HG03575 (cell line): ENCODE data around the gene S1PR5.

ENCODE experiments used
- ATAC-seq: cut with Tn5 transposase; IDR thresholded peaks from one replicate; pipeline ENCODE4 v1.9.1; 2021; ENCODE audit not compliant: unreplicated experiment, insufficient number of reproducible peaks, low FRiP score; ENCODE audit errors: extremely low read depth

The S1PR5 gene

DNA sequence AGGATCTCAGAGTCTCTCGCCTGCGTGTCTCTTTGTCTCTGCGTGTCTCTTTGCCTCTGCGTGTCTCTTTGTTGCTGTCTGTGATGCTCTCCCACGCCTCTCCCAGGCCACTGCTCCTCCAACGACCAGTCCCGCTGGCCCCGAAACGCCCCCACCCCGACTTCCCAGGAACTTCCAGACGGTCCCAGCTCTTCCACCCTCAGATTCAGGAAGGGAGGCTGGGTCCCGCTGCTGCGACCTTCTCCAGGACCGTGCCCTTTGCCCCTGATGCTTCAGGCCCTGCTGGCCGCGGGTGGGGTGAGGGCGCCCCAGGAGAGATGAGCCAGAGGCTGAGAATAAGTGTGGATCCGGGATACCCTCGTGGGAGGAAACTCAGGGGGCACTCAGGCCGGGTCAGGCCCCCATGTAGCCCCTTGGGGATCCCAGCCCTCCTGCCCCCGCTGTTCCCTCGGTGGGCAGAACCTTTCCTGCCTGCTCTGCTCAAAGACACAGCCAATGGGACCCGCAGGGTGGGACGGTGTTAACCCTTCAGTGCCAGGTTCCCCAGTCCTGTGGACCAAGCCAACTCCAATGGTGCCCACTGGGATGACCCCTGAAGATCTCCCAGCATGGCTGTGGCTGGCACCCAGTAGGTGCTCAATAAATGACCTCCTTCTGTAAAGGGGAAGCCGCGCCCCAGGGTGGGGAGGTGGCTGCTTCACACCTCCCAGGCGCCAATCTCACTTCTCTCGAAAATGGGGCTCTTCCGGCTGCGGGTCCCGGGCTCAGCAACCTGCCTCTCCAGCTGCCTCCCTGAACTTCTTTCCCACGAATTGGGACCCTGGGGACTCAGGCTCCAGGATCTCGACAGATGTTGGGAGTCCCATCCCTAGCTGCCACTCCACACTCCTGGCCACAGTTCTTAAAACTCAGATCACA lies 1.5 kb upstream of the S1PR5 start:
- no peak for ATAC-seq

DNA sequence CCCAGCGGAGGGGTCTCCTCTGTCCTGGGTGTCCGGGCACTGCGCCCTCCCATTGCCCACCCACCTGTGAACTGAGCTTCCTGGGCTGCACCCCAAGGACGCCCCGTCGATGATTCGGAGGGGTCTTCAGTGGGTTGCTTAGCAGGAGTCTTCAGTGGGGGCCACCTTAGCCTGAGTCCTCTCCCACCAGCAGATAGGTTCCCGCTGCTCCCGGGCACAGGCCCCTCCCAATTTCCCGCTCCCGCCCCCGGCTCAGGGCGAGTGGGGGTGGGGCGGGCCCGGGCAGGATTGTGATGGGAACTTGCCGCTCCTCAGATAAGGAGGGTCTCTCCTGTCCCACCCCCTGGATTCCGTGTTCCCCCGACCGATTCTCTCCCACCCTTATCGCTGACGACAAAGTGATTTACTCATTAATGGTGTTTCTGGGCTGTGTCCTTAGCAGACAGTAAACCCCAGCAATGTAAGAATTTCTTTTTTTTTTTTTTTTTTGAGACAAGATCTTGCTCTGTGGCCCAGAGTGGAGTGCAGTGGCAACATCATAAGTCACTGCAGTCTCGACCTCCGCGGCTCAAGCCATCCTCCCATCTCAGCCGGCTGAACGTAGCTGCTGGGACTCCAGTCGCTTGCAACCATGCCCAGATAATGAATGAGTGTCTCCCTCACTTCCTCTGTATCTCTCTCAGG lies 655 bp upstream of the S1PR5 start:
- no peak for ATAC-seq

DNA sequence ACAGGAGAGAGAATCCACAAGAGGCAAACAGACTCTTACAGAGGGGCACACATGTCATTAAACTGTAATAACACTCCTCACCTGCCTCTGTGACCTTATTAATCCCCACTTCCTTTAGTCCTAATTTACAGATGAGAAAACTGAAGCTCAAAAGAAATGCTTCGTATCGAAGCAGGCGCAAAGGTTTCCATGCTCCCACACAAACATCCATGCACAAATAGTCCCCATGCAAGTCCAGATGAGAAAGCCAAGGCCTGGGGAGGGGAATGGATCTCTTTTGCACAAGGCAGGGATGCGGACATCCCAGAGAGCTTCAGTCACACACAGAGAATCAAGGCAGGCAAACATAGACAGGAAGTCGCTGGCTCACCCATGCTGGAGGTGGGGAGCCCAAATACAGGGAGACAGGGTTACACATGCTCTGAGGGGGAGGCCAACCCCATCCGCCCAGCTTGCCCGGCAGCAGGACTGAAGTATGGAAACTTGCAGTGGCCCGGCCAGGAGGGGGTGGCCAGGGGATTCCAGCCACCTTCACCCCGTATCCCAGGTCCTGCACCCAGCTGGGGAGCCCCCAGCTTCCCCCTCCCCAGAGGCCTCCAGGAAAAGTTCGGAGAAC lies 468 bp downstream of the S1PR5 start:
- no peak for ATAC-seq

DNA sequence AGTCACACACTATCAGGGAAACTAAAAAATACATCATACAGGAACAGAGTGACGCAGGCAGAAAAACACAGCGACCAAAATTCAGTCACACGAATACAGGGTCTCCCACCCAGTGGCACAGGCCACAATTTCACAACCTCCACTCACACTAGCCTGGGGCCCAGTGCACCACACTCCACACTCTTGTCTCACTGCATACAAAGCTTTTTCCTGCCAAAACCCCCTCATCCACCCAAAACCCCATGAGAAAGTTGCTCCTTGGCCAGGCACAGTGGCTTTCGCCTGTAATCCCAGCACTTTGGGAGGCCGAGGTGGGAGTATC lies 1.2 kb downstream of the S1PR5 start:
- no peak for ATAC-seq

DNA sequence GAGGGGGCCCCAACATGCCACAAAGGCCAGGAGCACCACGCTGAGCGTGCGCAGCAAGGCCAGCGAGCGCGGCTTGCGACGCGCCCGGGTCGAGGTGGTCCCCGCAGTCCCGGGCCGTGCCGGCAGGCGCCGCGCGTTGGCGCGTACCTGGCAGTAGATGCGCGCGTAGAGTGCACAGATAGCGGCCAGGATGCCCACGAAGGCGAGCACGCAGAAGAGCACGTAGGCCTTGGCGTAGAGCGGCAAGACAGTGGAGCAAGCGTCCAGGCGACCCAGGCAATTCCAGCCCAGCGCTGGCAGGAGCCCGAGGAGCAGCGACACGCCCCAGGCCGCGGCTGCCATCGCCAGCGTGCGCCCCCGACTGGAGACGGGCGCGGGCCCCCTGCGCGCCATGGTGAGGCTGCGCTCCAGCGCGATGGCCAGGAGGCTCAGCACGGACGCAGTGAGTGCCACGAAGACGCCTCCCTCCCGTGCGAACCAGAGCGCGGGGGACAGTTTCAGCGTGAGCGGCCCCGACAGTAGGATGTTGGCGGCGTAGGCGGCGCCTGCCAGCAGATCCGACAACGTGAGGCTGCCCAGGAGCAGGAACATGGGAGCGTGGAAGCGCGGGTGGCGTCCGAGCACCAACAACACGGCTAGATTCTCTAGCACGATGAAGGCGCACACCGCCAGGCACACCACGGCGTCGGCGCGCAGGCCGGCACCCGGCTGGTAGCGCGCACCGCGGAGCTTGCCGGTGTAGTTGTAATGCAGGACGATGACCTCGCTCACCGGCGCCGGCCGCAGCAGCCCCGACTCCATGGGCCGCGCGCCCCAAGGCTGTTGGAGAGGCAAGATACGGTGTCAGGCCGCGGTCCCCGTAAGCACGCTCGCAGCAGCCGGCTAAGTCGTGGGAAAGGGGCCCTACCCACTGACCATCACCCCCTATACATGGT lies 2.8 kb downstream of the S1PR5 start:
- ATAC-seq, result no peak

DNA sequence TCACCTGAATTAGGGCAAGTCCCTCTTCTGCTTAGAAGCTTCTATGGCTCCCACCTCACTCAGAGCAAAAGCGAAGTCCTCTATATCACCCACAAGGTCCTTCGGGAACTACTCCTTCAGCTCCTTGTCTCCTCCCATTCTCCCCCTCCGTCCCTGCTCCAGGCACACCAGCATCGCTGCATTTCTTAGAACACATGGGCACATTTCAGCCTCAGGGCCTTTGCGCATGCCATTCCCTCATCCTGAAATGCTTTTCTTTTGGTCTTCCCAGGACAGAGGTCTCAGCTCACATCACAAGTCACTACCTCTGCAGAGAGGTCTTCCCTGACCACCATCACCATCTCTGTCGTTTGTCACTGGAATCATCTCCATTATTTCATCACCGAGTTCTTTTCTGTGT lies 4.0 kb downstream of the S1PR5 start:
- ATAC-seq, result no peak

DNA sequence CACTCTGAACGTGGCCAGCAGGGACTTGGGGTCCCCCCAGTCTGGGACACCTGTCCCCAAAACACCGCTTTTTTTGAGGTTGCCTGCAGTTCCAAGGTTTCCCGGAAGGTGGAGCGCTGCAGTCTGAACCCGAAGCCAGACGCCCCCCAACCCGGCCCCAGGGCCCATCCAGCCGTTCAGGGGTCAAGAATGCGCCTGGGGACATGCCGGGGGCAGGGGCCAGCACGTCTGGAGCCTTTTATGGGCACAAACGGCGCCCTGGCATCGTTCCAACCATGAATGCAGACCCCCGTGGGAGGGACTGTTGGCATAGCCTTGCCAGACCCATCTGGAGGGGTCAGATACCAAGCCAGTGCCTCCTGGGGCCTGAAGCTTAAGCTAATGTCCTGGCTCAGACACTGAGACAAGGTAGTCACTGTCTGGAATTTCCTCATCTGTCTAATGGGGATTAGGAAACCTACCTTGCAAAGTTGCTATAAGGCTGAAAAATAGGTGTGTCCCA lies 6.9 kb downstream of the S1PR5 start:
- no peak for ATAC-seq

DNA sequence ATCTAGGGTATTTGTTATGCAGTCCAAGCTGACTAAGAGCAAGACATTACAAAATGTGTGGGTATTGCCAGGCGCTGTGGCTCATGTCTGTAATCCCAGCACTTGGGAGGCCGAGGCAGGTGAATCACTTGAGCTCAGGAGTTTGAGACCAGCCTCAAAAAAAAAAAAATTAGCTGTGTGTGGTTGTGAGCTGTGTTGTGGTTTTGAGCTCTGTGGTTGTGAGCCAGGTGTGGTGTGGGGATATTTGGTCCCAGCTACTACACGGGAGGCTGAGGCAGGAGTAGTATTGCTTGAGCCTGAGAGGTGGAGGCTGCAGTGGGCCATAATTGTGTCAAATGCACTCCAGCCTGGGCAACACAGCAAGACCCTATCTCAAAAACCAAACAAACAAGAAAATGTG lies 8.5 kb downstream of the S1PR5 start:
- no peak for ATAC-seq

DNA sequence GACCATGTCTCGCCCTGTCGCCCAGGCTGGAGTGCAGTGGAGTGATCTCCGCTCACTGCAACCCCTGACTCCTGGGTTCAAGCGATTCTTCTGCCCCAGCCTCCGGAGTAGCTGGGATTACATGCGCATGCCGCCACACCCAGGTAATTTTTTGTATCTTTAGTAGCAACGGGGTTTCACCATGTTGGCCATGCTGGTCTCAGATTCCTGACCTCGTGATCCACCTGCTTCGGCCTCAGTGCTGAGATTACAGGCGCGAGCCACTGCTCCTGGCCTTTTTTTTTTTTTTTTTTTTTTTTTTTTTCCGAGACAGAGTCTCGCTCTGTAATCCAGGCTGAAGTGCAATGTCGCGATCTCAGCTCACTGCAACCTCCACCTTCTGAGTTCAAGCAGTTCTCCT lies 9.2 kb downstream of the S1PR5 start:
- no peak for ATAC-seq

DNA sequence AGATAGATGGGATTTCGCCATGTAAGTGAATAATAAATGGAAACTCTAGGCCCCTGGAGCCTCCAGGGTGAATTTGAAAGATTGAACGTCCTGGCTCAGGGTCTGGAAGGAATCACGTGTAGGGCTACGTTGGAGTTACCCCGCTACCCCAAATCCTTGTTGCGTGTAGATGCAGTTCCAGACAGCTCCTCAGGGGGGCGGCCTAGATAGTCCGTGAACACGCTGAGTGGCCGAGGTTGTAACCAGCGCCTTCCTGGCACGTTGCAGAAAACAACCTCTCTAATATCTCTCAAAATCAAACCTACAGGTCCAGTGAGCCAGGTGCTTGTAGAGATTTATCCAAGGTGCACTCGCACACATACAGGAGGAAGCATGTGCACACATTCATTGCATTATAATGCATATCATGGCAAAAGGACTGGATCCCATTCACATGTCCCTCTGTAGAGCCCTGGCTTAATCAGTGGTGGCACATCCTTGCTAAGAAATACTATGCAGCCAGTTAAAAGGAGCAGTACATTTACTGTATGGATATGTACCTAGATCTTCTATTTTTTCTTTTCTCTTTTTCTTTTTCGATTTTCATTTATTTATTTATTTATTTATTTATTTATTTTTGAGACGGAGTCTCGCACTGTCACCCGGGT lies 11.5 kb downstream of the S1PR5 start:
- no peak for ATAC-seq

DNA sequence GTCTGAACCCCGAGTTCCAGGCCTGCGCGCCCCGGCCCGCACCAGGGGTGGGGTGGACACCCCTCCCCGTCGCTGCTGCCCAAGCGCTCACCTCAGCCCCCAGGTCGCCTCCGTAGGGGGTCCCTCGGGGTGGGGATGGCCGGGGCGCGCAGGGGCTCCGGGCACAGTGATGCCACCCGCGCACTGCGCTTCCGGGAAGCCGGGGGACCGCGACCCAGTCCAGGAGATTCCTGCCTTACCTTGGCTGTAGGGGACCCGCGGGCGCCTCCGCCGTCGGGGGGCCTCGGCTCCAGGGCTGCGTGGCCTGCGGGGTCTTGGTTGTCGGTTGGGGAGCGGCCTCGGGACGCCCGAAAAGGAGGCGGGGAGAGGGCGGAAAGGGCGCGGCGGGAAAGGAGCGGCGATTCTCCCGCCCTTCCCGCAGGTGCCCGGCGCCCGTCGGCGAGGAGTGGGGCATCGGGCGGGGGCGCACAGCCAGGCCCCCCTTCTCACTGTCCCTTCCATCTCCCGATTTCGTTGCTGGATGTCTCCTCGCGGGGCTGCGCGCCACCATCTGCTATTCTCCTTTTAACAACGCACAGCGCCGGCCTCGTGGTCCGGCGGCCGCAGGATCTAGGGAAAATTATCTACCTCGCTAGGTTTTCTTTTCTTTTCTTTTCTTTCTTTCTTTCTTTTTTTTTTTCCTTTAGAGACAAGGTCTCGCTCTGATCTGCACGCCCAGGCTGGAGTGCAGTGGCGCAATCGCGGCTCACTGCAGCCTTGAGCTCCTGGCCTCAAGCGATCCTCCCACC lies 14.1 kb downstream of the S1PR5 start, which contains the start of gene KEAP1:
Gene KEAP1, minus strand, starts transcription at position 355 of the 788 bp plus-strand sequence. CDS start 3,323 bp downstream, outside the sequence.
- ATAC-seq, result no peak

DNA sequence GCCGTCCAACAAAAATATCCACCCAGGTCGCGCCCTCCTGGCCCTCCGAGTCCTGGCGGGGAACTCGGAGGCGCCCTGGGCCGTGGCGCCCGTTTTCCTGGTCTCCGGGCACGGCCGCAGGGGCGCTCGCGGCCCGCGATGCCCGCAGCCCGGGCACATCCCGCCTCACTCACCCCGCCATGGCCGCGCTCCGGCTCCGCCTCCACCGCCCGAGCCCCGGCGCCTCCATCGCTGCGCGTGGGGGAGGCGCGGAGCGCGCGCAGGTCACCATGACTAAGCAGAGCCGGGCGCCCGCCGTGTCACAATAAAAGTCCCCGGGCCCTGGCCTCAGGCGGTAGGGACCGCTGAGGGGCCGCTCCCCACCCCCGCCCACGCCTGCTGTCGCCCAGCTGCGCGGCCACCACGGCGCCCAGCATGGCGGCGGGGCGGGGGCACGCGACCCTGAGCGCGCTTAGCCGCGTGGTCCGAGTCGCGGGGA lies 14.7 kb downstream of the S1PR5 start:
- no peak for ATAC-seq

DNA sequence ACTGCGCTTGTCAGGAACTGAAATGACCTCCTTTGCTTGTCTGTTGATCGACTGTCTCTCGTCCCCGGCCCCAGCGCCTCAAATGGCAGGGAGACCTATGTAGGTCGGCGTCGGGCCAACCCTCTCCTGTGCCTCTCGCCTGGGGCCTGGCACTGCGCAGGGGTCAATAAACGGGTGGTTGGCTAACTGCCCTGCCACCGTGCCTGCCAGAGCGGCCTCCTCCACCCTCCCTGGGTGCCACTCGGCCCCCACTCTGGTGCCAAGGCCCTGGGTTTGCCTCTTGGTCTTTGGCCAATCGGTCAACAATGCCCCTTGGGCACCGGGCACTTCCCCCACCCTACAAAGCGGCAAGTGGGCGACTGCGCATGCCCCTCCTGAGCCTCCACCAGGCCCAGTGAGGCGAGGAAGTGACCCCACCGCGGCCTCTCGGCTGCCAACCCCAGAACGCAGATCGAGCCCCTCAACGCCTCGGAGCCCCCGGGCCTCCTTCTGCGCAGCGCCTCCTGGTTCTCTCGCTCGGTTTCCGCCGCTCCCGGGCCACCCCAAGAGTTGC lies 15.2 kb downstream of the S1PR5 start:
- no peak for ATAC-seq

DNA sequence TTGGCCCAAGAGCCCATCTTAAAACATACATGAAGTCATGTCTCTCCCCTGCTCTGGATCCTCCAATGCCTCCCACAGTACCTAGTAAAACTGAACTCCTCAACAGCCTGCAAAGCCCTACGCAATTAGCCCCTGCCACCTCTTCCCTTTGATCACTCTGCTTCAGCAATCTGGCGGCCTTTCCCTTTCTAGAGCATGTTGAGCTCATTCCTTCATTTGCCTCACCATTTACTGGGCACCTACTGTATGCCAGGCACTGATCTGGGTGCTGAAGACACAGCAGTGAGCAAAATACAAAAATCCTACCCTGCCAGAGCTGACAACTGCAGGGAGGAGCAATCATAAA lies 17.0 kb downstream of the S1PR5 start:
- ATAC-seq, result no peak

DNA sequence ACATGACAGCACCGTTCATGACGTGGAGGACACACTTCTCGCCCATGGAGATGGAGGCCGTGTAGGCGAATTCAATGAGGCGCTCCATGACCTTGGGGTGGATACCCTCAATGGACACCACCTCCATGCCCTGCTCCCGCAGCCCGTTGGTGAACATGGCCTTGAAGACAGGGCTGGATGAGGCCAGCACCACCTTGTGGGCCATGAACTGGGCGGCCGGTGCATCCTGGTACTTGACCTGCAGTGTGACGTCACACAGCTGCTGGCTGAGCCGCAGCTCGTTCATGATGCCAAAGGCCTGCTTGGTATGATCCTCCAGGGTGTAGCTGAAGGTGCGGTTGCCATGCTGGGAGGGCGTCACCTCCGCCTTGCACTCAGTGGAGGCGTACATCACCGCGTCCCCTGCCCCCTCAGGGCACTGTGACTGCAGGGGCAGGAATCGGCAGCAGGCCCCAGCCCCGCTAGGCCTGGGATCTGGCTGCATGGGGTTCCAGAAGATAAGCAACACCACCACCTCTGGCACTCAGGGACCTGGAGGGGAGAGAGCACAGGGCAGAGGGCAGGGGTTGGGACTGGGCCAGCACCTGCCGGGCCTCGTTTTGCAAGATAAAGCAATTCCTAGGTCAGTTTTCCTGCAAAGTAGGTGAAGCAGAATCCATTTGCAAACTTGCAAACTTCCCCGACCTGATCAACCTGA lies 17.5 kb downstream of the S1PR5 start:
- ATAC-seq, result no peak

DNA sequence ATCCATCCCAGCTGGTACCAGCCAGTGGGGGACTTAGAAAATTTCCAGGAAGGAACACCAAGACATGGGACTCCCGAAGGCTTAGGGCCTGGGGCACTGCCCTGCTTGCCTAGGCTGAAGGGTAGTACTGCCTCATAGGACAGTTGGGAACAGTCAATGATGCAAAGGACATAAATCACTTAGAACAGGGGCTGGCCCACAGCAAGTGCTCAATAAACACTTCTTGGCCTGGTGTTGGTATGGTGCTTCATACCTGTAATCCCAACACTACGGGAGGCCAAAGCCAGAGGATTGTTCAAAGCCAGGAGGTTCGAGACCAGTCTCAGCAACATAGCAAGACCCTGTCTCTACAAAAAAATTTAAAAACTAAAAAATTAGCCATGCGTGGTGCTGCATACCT lies 19.9 kb downstream of the S1PR5 start:
- ATAC-seq, result no peak
